K562 (cell line): Measurements from ENCODE around the gene DNASE1L1. TPM values are rescaled to one million over a fixed set of nuclear protein-coding genes. Genes with fewer than 3 reads are reported as not detected.

ENCODE experiments used
- CBX8 ChIP-seq: fragments of 200-600 bp; sonication (generic); IDR thresholded peaks from 2 replicates; pipeline ENCODE4 v1.6.1; 2012; ENCODE audit warnings: borderline replicate concordance, mixed run types, low read depth, mild to moderate bottlenecking, moderate library complexity, mixed read lengths, low read length, control low read depth, inconsistent platforms; ENCODE audit not compliant: poor library complexity, severe bottlenecking; ENCODE audit errors: extremely low read depth
- HDAC2 ChIP-seq: fragments of 450-650 bp; IDR thresholded peaks from 2 replicates; pipeline ENCODE4 v1.6.1; 2016; ENCODE audit warnings: mild to moderate bottlenecking
- HDAC8 ChIP-seq: fragments of 450-650 bp; IDR thresholded peaks from 2 replicates; pipeline ENCODE4 v1.6.1; 2016; ENCODE audit warnings: mild to moderate bottlenecking, missing genetic modification characterization, moderate library complexity, missing compliant biosample characterization
- NBN ChIP-seq: fragments of 450-650 bp; IDR thresholded peaks from 2 replicates; pipeline ENCODE4 v1.6.1; 2016; ENCODE audit warnings: low read depth, mild to moderate bottlenecking
- SIN3B ChIP-seq: fragments of 450-650 bp; IDR thresholded peaks from 2 replicates; pipeline ENCODE4 v1.6.1; 2017; ENCODE audit warnings: low read depth, mild to moderate bottlenecking, moderate library complexity
- SUPT5H ChIP-seq: fragments of 450-650 bp; IDR thresholded peaks from 2 replicates; pipeline ENCODE4 v1.6.1; 2016
- U2AF2 ChIP-seq: fragments of 200-400 bp; formaldehyde crosslinking; optimal IDR thresholded peaks from 2 replicates; pipeline ENCODE3; 2017; ENCODE audit warnings: low read depth, mild to moderate bottlenecking, low read length
- polyA plus RNA-seq, 8 experiments: library from polyadenylated mRNA; depleted of rRNA in 4 of 8; stranded (reverse) in 5 of 8; unstranded in 3 of 8; fragments of >200 nt; fragmentation: Nextera tagmentation in 2 of 8; fragmentation: Illumina TruSeq in 1 of 8; extraction: Ambion mirVana in 2 of 8; extraction: Trizol in 1 of 8; gene quantifications; 2 replicates each; pipeline versions ENCODE4 v1.2.1 to v1.2.3, GENCODE V29; 2011 to 2014; ENCODE audit warnings: inconsistent platforms in 1 of 8, missing spikeins in 1 of 8
- total RNA-seq, 7 experiments: library from RNA; depleted of rRNA in 6 of 7; stranded (reverse); fragments of >200 nt in 6 of 7; fragmentation: Illumina TruSeq in 2 of 7; extraction: Trizol in 2 of 7; gene quantifications; 2 replicates each; pipeline versions ENCODE4 v1.2.1 to v1.2.3, GENCODE V29; 2011 to 2021; ENCODE audit warnings: low replicate concordance in 1 of 7
- TF ChIP-seq, protein P1 (sequence below): fragments of 250-450 bp; sonication (Bioruptor Pico); IDR thresholded peaks from 2 replicates; pipeline ENCODE4 v1.5.0; 2020; ENCODE audit warnings: mild to moderate bottlenecking, borderline replicate concordance
- TF ChIP-seq, protein P2 (sequence below): fragments of 450-650 bp; IDR thresholded peaks from 2 replicates; pipeline ENCODE4 v1.6.1; 2016; ENCODE audit warnings: mild to moderate bottlenecking, moderate library complexity
- TF ChIP-seq, protein P3 (sequence below): sonication (generic); formaldehyde crosslinking; IDR thresholded peaks from 2 replicates; pipeline ENCODE4 v1.8.1; 2023; ENCODE audit warnings: mild to moderate bottlenecking, missing genetic modification reagents, moderate library complexity

The DNASE1L1 gene
- total and polyA plus RNA-seq, 9 of the 15 experiments (the other 6 are each of a cell fraction or from before 2014, with no cell fraction given) = 0.73 to 12.6 (median 7.9) TPM

DNA sequence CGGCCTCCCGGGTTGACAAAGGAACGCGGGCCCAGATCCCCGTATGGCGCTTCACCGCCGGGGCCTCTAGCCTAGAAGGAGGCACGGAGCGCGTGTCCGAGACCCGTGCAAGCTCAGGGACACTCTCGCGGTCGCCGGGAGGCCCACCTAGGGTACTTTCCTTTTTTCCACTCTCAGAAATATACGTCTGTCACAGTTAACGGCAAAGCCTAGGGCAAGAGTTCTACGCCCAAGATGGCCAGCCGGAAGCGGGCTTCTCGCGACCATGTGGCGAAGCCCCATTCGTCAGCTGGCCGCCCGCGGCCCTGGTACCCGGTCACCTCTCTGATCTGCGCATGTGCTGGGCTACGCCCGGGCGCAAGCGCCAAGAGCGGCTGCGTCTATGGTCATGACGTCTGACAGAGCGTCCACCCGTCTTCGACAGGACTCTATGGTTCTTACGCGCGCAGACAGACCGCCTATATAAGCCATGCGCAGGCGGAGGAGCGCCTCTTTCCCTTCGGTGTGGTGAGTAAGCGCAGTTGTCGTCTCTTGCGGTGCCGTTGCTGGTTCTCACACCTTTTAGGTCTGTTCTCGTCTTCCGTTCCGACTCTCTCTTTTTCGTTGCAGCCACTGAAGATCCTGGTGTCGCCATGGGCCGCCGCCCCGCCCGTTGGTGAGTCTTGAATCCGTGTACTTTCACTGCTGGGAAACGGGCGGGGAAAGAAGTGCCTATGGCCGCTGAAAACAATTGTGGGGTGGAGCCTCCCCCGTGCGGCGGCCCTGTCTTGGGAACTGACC lies 11.0 kb downstream of the DNASE1L1 start, which contains the start of gene RPL10 (continued):
- TF ChIP-seq, protein P1, sequence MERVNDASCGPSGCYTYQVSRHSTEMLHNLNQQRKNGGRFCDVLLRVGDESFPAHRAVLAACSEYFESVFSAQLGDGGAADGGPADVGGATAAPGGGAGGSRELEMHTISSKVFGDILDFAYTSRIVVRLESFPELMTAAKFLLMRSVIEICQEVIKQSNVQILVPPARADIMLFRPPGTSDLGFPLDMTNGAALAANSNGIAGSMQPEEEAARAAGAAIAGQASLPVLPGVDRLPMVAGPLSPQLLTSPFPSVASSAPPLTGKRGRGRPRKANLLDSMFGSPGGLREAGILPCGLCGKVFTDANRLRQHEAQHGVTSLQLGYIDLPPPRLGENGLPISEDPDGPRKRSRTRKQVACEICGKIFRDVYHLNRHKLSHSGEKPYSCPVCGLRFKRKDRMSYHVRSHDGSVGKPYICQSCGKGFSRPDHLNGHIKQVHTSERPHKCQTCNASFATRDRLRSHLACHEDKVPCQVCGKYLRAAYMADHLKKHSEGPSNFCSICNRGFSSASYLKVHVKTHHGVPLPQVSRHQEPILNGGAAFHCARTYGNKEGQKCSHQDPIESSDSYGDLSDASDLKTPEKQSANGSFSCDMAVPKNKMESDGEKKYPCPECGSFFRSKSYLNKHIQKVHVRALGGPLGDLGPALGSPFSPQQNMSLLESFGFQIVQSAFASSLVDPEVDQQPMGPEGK = no peak
- TF ChIP-seq, protein P2, sequence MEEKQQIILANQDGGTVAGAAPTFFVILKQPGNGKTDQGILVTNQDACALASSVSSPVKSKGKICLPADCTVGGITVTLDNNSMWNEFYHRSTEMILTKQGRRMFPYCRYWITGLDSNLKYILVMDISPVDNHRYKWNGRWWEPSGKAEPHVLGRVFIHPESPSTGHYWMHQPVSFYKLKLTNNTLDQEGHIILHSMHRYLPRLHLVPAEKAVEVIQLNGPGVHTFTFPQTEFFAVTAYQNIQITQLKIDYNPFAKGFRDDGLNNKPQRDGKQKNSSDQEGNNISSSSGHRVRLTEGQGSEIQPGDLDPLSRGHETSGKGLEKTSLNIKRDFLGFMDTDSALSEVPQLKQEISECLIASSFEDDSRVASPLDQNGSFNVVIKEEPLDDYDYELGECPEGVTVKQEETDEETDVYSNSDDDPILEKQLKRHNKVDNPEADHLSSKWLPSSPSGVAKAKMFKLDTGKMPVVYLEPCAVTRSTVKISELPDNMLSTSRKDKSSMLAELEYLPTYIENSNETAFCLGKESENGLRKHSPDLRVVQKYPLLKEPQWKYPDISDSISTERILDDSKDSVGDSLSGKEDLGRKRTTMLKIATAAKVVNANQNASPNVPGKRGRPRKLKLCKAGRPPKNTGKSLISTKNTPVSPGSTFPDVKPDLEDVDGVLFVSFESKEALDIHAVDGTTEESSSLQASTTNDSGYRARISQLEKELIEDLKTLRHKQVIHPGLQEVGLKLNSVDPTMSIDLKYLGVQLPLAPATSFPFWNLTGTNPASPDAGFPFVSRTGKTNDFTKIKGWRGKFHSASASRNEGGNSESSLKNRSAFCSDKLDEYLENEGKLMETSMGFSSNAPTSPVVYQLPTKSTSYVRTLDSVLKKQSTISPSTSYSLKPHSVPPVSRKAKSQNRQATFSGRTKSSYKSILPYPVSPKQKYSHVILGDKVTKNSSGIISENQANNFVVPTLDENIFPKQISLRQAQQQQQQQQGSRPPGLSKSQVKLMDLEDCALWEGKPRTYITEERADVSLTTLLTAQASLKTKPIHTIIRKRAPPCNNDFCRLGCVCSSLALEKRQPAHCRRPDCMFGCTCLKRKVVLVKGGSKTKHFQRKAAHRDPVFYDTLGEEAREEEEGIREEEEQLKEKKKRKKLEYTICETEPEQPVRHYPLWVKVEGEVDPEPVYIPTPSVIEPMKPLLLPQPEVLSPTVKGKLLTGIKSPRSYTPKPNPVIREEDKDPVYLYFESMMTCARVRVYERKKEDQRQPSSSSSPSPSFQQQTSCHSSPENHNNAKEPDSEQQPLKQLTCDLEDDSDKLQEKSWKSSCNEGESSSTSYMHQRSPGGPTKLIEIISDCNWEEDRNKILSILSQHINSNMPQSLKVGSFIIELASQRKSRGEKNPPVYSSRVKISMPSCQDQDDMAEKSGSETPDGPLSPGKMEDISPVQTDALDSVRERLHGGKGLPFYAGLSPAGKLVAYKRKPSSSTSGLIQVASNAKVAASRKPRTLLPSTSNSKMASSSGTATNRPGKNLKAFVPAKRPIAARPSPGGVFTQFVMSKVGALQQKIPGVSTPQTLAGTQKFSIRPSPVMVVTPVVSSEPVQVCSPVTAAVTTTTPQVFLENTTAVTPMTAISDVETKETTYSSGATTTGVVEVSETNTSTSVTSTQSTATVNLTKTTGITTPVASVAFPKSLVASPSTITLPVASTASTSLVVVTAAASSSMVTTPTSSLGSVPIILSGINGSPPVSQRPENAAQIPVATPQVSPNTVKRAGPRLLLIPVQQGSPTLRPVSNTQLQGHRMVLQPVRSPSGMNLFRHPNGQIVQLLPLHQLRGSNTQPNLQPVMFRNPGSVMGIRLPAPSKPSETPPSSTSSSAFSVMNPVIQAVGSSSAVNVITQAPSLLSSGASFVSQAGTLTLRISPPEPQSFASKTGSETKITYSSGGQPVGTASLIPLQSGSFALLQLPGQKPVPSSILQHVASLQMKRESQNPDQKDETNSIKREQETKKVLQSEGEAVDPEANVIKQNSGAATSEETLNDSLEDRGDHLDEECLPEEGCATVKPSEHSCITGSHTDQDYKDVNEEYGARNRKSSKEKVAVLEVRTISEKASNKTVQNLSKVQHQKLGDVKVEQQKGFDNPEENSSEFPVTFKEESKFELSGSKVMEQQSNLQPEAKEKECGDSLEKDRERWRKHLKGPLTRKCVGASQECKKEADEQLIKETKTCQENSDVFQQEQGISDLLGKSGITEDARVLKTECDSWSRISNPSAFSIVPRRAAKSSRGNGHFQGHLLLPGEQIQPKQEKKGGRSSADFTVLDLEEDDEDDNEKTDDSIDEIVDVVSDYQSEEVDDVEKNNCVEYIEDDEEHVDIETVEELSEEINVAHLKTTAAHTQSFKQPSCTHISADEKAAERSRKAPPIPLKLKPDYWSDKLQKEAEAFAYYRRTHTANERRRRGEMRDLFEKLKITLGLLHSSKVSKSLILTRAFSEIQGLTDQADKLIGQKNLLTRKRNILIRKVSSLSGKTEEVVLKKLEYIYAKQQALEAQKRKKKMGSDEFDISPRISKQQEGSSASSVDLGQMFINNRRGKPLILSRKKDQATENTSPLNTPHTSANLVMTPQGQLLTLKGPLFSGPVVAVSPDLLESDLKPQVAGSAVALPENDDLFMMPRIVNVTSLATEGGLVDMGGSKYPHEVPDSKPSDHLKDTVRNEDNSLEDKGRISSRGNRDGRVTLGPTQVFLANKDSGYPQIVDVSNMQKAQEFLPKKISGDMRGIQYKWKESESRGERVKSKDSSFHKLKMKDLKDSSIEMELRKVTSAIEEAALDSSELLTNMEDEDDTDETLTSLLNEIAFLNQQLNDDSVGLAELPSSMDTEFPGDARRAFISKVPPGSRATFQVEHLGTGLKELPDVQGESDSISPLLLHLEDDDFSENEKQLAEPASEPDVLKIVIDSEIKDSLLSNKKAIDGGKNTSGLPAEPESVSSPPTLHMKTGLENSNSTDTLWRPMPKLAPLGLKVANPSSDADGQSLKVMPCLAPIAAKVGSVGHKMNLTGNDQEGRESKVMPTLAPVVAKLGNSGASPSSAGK = peak; percentile 88
- TF ChIP-seq HDAC2 (no peak), SIN3B (0 out of 2 replicates have a peak, but pooled peaks have one; percentile 19), HDAC8 (tag) (no peak; the same call in 1 of the 2 replicates), NBN (peak; percentile 59; the same call in 1 of the 2 replicates), SUPT5H (peak; percentile 100), U2AF2 (no peak), CBX8 (no peak)
- TF ChIP-seq, protein P3, sequence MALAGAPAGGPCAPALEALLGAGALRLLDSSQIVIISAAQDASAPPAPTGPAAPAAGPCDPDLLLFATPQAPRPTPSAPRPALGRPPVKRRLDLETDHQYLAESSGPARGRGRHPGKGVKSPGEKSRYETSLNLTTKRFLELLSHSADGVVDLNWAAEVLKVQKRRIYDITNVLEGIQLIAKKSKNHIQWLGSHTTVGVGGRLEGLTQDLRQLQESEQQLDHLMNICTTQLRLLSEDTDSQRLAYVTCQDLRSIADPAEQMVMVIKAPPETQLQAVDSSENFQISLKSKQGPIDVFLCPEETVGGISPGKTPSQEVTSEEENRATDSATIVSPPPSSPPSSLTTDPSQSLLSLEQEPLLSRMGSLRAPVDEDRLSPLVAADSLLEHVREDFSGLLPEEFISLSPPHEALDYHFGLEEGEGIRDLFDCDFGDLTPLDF (CRISPR knock-in tag) = 0 out of 2 replicates have a peak, but pooled peaks have one; percentile 27
